GM12892 (cell line): ENCODE data around the gene HSPA2.

Source experiments
- POLR2A ChIP-seq: IDR thresholded peaks from 2 replicates; pipeline ENCODE4 v1.6.1; 2011; ENCODE audit warnings: low read depth, low read length, control low read depth
- POLR2AphosphoS5 ChIP-seq: IDR thresholded peaks from 2 replicates; pipeline ENCODE4 v1.6.1; 2011; ENCODE audit warnings: low read depth, low read length, control low read depth
- TAF1 ChIP-seq: IDR thresholded peaks from 2 replicates; pipeline ENCODE4 v1.6.1; 2011; ENCODE audit warnings: low read depth, mild to moderate bottlenecking, control low read depth, low read length, borderline replicate concordance

- TF ChIP-seq POLR2AphosphoS5 = no peak
- no peak for TF ChIP-seq POLR2A
- no peak for TF ChIP-seq TAF1
These were observed 3.9 kb upstream of the HSPA2 start for GRCh38 chr14:64536488-64537245.
